HepG2 (cell line): ENCODE data around the gene TNFSF13B. TPM values are rescaled to one million over a fixed set of nuclear protein-coding genes. Genes with fewer than 3 reads are reported as not detected.

Source experiments
- ATAC-seq: fragments of 200-7000 bp; cut with Tn5 transposase; 3 replicates; pipeline ENCODE4 v1.9.1; 2020; ENCODE audit warnings: mild to moderate bottlenecking, moderate library complexity
- BruUV-seq: library from RNA; stranded (reverse); fragments of 400-500 nt; replicated peaks from 2 replicates; lab custom pipeline; 2021; lab: Mats Ljungman, UMichigan
- CTCF ChIA-PET: fragments of 300-600 bp; formaldehyde crosslinking; extraction: SDS; loops from one replicate; lab custom pipeline; 2021; ENCODE audit warnings: low total read pairs, inconsistent platforms, low intra/inter-chr PET ratio; lab: Yijun Ruan, JAX
- POLR2A ChIA-PET: fragments of 350-600 bp; sonication (Branson Sonifier 250); formaldehyde crosslinking; loops from one replicate; lab custom pipeline; 2020; ENCODE audit warnings: antibody characterized with exemption, inconsistent platforms; lab: Yijun Ruan, JAX
- DNase-seq: peaks from one replicate; pipeline ENCODE4 v3.0.0-alpha.2; 2015; ENCODE audit warnings: low spot score
- FAIRE-seq: peaks from 3 replicates; lab custom pipeline; 2011; peaks lifted over from hg19 to GRCh38; lab: Jason Lieb, UNC
- H2AFZ ChIP-seq: one replicate; pipeline ENCODE4 v1.6.1; 2011; ENCODE audit warnings: low read length, inconsistent platforms
- H3K27ac ChIP-seq: fragments of 300-600 bp; 3 replicates; pipeline ENCODE4 v1.8.0; 2011; ENCODE audit warnings: mixed run types, mild to moderate bottlenecking, mixed read lengths, low read length, inconsistent platforms; ENCODE audit not compliant: insufficient read depth; ENCODE audit errors: extremely low read length
- H3K27me3 ChIP-seq, 2 experiments: fragments of 200-600 bp in 1 of 2; 2 replicates in 1 of 2; 3 replicates in 1 of 2; pipeline versions ENCODE4 v1.6.0 to v1.8.0; 2011; ENCODE audit warnings: low read length in 2 of 2, mild to moderate bottlenecking in 2 of 2, moderate library complexity in 2 of 2, inconsistent platforms in 1 of 2; ENCODE audit not compliant: insufficient read depth in 2 of 2, control insufficient read depth in 1 of 2
- H3K36me3 ChIP-seq, 2 experiments: fragments of 200-600 bp in 1 of 2; replicated peaks in 1 of 2; 2 replicates in 1 of 2; 3 replicates in 1 of 2; pipeline versions ENCODE4 v1.5.1 to v1.8.0; 2011; ENCODE audit warnings: low read length in 2 of 2, inconsistent platforms in 1 of 2; ENCODE audit not compliant: insufficient read depth in 2 of 2, control insufficient read depth in 1 of 2
- H3K4me1 ChIP-seq: 2 replicates; pipeline ENCODE4 v1.5.1; 2012; ENCODE audit warnings: low read length, inconsistent platforms; ENCODE audit not compliant: insufficient read depth
- H3K4me2 ChIP-seq: 2 replicates; pipeline ENCODE4 v1.6.0; 2011; ENCODE audit warnings: low read depth, low read length, inconsistent platforms
- H3K4me3 ChIP-seq, 3 experiments: fragments of 200-600 bp in 1 of 3; sonication (generic), shearing (Covaris generic) in 1 of 3; replicated peaks in 1 of 3; 2 replicates each; pipeline ENCODE4 v1.5.1; 2011 to 2016; ENCODE audit warnings: low read length in 3 of 3, inconsistent platforms in 2 of 3, low read depth in 2 of 3, mild to moderate bottlenecking in 2 of 3, control low read depth in 1 of 3, mixed read lengths in 1 of 3; ENCODE audit not compliant: insufficient read depth in 1 of 3
- H3K79me2 ChIP-seq: one replicate; pipeline ENCODE4 v1.6.1; 2011; ENCODE audit warnings: low read length, inconsistent platforms; ENCODE audit not compliant: insufficient read depth
- H3K9ac ChIP-seq: 2 replicates; pipeline ENCODE4 v1.6.0; 2011; ENCODE audit warnings: mild to moderate bottlenecking, low read depth, low read length, inconsistent platforms; ENCODE audit not compliant: insufficient read depth
- H3K9me3 ChIP-seq: 2 replicates; pipeline ENCODE4 v1.5.1; 2012; ENCODE audit warnings: mild to moderate bottlenecking, low read length
- H4K20me1 ChIP-seq: 2 replicates; pipeline ENCODE4 v1.6.0; 2011; ENCODE audit warnings: inconsistent platforms, mild to moderate bottlenecking, low read length, moderate library complexity; ENCODE audit not compliant: insufficient read depth
- ATAD3A ChIP-seq: sonication (generic); formaldehyde crosslinking; IDR thresholded peaks from 2 replicates; pipeline ENCODE4 v1.4.0; 2020; ENCODE audit warnings: missing genetic modification reagents
- ATM ChIP-seq: fragments of 450-650 bp; IDR thresholded peaks from 2 replicates; pipeline ENCODE4 v1.7.1; 2017; ENCODE audit warnings: mild to moderate bottlenecking, borderline replicate concordance
- FIP1L1 ChIP-seq: fragments of 200-400 bp; formaldehyde crosslinking; IDR thresholded peaks from 2 replicates; pipeline ENCODE4 v1.6.1; 2018; ENCODE audit warnings: low read depth, mild to moderate bottlenecking, low read length, moderate library complexity, borderline replicate concordance; ENCODE audit not compliant: insufficient read depth
- GABPA ChIP-seq, 2 experiments: IDR thresholded peaks; 2 replicates each; pipeline ENCODE4 v1.6.1; 2011 to 2016; ENCODE audit warnings: low read depth in 2 of 2, low read length in 1 of 2, missing biosample characterization in 1 of 2, missing genetic modification characterization in 1 of 2
- GABPB1 ChIP-seq: IDR thresholded peaks from 2 replicates; pipeline ENCODE4 v1.6.1; 2016; ENCODE audit warnings: mild to moderate bottlenecking, missing genetic modification reagents, moderate library complexity, missing compliant biosample characterization
- KAT2B ChIP-seq: fragments of 150-350 bp; IDR thresholded peaks from 2 replicates; pipeline ENCODE4 v1.6.1; 2014; ENCODE audit warnings: low read depth, low read length, borderline replicate concordance
- MEIS1 ChIP-seq: sonication (generic); formaldehyde crosslinking; IDR thresholded peaks from 2 replicates; pipeline ENCODE4 v1.9.0; 2021; ENCODE audit warnings: mild to moderate bottlenecking, missing genetic modification reagents, moderate library complexity, borderline replicate concordance
- SKI ChIP-seq: fragments of 450-650 bp; IDR thresholded peaks from one replicate; pipeline ENCODE4 v1.6.1; 2018; ENCODE audit warnings: mild to moderate bottlenecking; ENCODE audit not compliant: partially characterized antibody
- SMARCE1 ChIP-seq: fragments of 450-650 bp; IDR thresholded peaks from 2 replicates; pipeline ENCODE4 v1.6.1; 2017; ENCODE audit warnings: borderline replicate concordance
- ZFP36L2 ChIP-seq: sonication (generic); formaldehyde crosslinking; IDR thresholded peaks from 2 replicates; pipeline ENCODE4 v1.4.0; 2020; ENCODE audit warnings: missing genetic modification reagents
- ZKSCAN1 ChIP-seq: fragments of 150-350 bp; IDR thresholded peaks from 2 replicates; pipeline ENCODE4 v1.6.1; 2014; ENCODE audit warnings: low read length
- ZMYM3 ChIP-seq: sonication (generic); formaldehyde crosslinking; IDR thresholded peaks from 2 replicates; pipeline ENCODE4 v1.5.1; 2020; ENCODE audit warnings: mild to moderate bottlenecking, missing genetic modification reagents
- ZNF326 ChIP-seq: sonication (generic); formaldehyde crosslinking; IDR thresholded peaks from 2 replicates; pipeline ENCODE4 v1.4.0; 2020; ENCODE audit warnings: missing genetic modification reagents, borderline replicate concordance
- ZNF749 ChIP-seq: sonication (generic); formaldehyde crosslinking; IDR thresholded peaks from 2 replicates; pipeline ENCODE4 v1.8.0; 2022; ENCODE audit warnings: mild to moderate bottlenecking, missing genetic modification reagents, moderate library complexity, borderline replicate concordance
- WGBS: methylation state at CpG from one replicate; pipeline ENCODE4 v1.1.6; 2017; ENCODE audit warnings: low lambda C conversion rate; 5-methylcytosine and 5-hydroxymethylcytosine counted together
- in situ Hi-C: cut with HindIII; loops from 2 replicates; pipeline ENCODE4 v1.10.0; 2017; ENCODE audit warnings: low pct_unique_long_range_greater_than_20kb; ENCODE audit not compliant: extremely low pct_ligation_motif_present
- intact Hi-C: fragments of 100-400 bp; cut with micrococcal nuclease; formaldehyde crosslinking; loops from one replicate; pipeline ENCODE4 v1.10.0; 2022; ENCODE audit not compliant: unreplicated experiment
- polyA plus RNA-seq, 8 experiments: library from polyadenylated mRNA; depleted of rRNA in 3 of 8; stranded (reverse) in 7 of 8; unstranded in 1 of 8; fragments of >200 nt; fragmentation: Illumina TruSeq in 4 of 8; extraction: Trizol in 4 of 8; gene quantifications; 2 replicates each; pipeline versions ENCODE4 v1.2.1 to v1.2.3, GENCODE V29; 2011 to 2016; ENCODE audit warnings: low read depth in 4 of 8, missing spikeins in 1 of 8, mixed read lengths in 1 of 8; ENCODE audit not compliant: insufficient read depth in 1 of 8
- total RNA-seq, 5 experiments: library from RNA; depleted of rRNA; stranded (reverse); fragments of >200 nt; fragmentation: Illumina TruSeq; extraction: Trizol; gene quantifications; 2 replicates each; pipeline ENCODE4 v1.2.3, GENCODE V29; 2016; ENCODE audit warnings: low read depth in 1 of 5
- TF ChIP-seq, protein P1 (sequence below): sonication (generic); formaldehyde crosslinking; IDR thresholded peaks from 2 replicates; pipeline ENCODE4 v1.4.0; 2020; ENCODE audit warnings: missing genetic modification reagents
- TF ChIP-seq, protein P2 (sequence below): sonication (generic); formaldehyde crosslinking; IDR thresholded peaks from 2 replicates; pipeline ENCODE4 v1.5.0; 2020; ENCODE audit warnings: mild to moderate bottlenecking, missing genetic modification reagents

TNFSF13B gene
- total and polyA plus RNA-seq, 2 of the 13 experiments (the other 11 are each of a cell fraction or from before 2014, with no cell fraction given): 0.13 to 0.20 TPM

DNA sequence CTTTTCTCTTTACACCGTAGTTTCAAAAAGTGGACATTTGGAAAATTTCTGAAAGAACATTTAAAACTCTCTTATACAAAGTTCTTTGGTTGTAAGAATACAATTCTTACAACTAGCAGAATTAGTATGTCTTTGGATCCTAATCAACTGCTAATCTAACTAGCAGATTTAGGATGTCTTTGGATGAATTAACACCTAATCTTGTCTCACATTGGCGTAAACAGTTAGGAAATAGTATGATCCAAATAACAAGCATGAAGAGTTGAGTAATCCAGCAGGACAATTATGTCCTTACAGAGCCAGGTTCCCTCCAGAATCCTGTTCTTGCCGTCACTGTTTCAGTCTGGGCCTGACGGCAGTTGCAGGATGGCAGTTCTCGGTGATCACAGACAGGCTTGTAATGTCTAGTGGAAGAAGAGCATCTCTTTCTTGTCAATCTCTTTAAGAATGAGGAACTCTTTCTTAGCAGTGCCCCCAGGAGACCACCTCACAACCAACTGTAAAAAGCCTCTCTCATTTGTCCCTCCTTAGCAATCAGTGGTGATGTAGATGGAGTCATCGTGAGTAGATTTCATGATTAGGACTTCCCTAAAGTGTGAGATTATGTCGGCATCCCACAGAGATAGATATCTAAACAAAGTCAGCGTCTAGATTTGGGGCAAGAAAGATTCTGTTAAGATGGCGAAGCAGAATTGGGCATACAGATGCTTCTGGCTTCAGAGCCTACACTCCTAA is 5.7 kb upstream of the TNFSF13B start:
- ATAC-seq (no peak), DNase-seq (no peak), FAIRE-seq (no peak)
- in situ Hi-C loops (no loop called here), intact Hi-C loops (no loop called here)
- no TSS peak for BruUV-seq
- WGBS: 60% methylated on average over 9 of the region's 9 CpGs
- H3K9me3 ChIP-seq: no peaks in the 10 kb centered on the region
- no peaks in the 10 kb centered on the region for H3K79me2 ChIP-seq
- no peak overlapping the region for H3K4me3 ChIP-seq
- CTCF ChIA-PET: no interaction called here
- H4K20me1 ChIP-seq: no peaks in the 10 kb centered on the region
- H3K9ac ChIP-seq: no peak overlapping the region
- TF ChIP-seq ZNF749 (CRISPR knock-in tag) (no peak), SKI (no peak), MEIS1 (CRISPR knock-in tag) (no peak), ZNF326 (CRISPR knock-in tag) (no peak), GABPA (IDR thresholded peaks at IDR 0.05; ENCODE audit: low read depth, low read length) (no peak), GABPA (CRISPR knock-in tag; IDR thresholded peaks at IDR 0.05; ENCODE audit: low read depth) (no peak), ATAD3A (CRISPR knock-in tag) (no peak), KAT2B (no peak), FIP1L1 (no peak), SMARCE1 (no peak), ATM (no peak), ZMYM3 (CRISPR knock-in tag) (no peak), ZFP36L2 (no peak), GABPB1 (CRISPR knock-in tag) (no peak), ZKSCAN1 (no peak)
- TF ChIP-seq, protein P1, sequence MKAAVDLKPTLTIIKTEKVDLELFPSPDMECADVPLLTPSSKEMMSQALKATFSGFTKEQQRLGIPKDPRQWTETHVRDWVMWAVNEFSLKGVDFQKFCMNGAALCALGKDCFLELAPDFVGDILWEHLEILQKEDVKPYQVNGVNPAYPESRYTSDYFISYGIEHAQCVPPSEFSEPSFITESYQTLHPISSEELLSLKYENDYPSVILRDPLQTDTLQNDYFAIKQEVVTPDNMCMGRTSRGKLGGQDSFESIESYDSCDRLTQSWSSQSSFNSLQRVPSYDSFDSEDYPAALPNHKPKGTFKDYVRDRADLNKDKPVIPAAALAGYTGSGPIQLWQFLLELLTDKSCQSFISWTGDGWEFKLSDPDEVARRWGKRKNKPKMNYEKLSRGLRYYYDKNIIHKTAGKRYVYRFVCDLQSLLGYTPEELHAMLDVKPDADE (CRISPR knock-in tag): no peak
- TF ChIP-seq, protein P2, sequence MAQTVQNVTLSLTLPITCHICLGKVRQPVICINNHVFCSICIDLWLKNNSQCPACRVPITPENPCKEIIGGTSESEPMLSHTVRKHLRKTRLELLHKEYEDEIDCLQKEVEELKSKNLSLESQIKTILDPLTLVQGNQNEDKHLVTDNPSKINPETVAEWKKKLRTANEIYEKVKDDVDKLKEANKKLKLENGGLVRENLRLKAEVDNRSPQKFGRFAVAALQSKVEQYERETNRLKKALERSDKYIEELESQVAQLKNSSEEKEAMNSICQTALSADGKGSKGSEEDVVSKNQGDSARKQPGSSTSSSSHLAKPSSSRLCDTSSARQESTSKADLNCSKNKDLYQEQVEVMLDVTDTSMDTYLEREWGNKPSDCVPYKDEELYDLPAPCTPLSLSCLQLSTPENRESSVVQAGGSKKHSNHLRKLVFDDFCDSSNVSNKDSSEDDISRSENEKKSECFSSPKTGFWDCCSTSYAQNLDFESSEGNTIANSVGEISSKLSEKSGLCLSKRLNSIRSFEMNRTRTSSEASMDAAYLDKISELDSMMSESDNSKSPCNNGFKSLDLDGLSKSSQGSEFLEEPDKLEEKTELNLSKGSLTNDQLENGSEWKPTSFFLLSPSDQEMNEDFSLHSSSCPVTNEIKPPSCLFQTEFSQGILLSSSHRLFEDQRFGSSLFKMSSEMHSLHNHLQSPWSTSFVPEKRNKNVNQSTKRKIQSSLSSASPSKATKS (CRISPR knock-in tag): no peak
- H3K4me1 ChIP-seq: no peaks in the 10 kb centered on the region
- no peaks in the 10 kb centered on the region for H3K27me3 ChIP-seq
- H3K27ac ChIP-seq: no peak overlapping the region
- no peak overlapping the region for H3K4me2 ChIP-seq
- H2AFZ ChIP-seq: no peak overlapping the region
- POLR2A ChIA-PET: no interaction called here
- no peaks in the 10 kb centered on the region for H3K36me3 ChIP-seq
